GM12873 (cell line): ENCODE measurements around the gene PRPS1L1.

ENCODE experiments used
- TF ChIP-seq, protein P1 (sequence below): IDR thresholded peaks from 2 replicates; pipeline ENCODE4 v1.5.1; 2012; ENCODE audit warnings: low read depth, mild to moderate bottlenecking, moderate library complexity, low read length, control low read depth; ENCODE audit not compliant: insufficient read depth; ENCODE audit errors: missing control alignments

PRPS1L1 gene

DNA sequence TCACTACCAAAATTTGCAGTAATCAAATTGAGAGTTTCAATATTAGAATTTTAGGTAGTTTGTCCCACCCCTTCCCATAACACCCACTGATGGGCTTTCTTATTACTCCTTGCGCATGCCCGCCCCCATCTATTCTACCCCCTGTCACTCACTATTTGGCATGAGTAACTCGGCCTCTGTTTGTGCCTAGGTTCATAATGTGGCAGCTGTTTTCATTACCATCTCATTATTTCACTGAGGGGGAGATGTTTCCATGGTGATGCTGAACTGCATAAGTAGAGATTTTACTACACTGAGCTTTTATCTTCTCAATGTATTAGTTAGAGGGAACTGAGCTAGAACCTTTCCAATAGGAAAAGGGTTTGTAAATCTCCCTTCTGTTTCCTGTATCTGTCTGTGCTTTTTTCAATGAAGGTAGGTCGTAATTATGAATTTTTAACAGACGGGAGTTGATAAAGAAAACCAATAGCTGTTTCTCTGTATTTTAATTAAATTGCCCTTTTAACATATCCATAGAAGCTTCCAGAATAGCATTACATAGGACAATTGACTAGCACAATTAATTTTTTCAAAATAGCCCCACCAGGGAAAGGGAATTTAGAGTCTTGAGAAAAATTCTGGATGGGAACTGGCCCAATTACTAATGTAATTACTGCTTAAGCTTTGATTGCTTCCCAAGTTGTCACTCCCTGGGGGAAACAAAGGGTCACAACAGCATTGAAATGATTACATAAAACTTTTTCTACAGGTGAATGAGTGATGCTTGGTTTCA, 33.4 kb downstream of the PRPS1L1 start:
- TF ChIP-seq, protein P1, sequence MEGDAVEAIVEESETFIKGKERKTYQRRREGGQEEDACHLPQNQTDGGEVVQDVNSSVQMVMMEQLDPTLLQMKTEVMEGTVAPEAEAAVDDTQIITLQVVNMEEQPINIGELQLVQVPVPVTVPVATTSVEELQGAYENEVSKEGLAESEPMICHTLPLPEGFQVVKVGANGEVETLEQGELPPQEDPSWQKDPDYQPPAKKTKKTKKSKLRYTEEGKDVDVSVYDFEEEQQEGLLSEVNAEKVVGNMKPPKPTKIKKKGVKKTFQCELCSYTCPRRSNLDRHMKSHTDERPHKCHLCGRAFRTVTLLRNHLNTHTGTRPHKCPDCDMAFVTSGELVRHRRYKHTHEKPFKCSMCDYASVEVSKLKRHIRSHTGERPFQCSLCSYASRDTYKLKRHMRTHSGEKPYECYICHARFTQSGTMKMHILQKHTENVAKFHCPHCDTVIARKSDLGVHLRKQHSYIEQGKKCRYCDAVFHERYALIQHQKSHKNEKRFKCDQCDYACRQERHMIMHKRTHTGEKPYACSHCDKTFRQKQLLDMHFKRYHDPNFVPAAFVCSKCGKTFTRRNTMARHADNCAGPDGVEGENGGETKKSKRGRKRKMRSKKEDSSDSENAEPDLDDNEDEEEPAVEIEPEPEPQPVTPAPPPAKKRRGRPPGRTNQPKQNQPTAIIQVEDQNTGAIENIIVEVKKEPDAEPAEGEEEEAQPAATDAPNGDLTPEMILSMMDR, result no peak

DNA sequence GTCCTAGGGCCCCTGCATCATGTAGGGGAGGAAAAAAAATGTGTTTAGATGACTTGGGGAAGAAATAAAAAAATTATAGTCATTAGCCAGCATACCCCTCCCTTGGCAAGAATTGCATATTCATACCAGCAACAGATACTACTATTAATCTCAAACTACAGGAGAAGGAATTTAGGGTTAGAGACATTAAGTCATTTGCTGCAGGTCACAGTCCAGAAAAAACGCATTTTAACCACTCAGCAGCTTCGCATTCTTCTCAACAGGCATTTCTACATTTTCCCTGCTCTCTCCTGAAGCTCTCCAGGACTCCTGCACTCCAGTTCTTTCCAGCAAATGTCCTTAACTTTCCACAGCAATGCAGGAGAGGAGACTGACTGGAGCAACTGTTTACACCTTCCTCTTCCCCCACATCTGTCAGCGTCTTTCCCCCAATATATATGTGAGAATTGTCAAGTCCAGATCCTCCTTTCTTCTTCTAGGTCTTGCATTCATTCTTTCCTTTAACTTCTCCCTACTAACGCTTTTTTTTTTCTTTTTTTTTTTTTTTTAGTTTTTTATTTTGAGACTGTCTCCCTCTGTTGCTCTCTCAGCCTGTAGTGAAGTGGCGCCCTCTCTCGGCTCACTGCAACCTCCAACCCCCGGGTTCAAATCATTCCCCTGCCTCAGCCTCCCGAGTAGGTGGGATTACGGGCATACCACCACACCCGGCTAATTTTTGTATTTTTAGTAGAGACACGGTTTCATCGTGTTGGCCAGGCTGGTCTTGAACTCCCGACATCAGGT, 35.6 kb downstream of the PRPS1L1 start:
- TF ChIP-seq, protein P1, result peak; percentile 57

GRCh38 chr7:17990761-17991160, 36.9 kb downstream of the PRPS1L1 start:
- TF ChIP-seq, protein P1, result no peak

GRCh38 chr7:17989546-17989945, 38.1 kb downstream of the PRPS1L1 start:
- TF ChIP-seq, protein P1, result no peak

DNA sequence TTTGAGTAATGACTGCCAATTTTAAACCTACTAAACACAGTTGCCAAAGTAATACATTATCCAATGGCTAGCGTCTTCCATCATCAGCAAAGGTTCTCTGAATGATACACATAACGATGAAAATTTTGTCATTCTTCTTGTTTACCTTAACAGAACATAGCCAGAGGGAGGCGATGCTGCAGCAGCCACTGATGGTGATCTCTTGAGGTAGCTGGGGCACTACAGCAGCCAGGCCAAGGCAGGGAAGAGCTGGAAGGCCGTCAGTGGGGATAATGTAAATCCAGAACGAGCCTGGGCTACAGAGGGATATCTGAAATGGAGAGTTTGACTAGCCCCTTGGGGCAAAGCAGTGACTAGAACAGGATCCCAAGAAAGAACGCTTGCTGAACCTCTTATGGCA, 38.8 kb downstream of the PRPS1L1 start:
- TF ChIP-seq, protein P1, result no peak

DNA sequence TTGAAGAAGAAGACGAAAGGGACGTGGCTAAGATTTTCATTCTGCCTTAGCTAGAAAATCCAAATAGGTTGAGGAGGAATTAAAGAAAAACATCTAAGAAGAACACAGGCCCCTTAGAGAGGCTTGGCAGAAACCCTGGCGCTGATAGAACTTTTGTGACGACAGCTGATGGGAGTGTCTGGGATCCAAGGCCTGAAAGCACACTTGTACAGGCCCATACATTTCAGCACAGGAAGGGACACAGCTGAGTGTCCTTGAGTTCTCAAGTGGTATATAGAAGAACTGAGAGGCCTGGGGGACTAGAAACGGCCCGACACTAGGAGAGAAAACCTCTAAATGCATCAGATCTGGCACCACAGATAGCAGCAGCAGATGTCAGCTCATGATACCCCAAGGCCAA, 39.5 kb downstream of the PRPS1L1 start:
- TF ChIP-seq, protein P1, result no peak

- TF ChIP-seq, protein P1, result no peak
These were observed 40.8 kb downstream of the PRPS1L1 start for GRCh38 chr7:17986851-17987250.
